Endothelial cell of umbilical vein (primary cell): ENCODE measurements around the gene FOXD2. TPM values are rescaled to one million over a fixed set of nuclear protein-coding genes. Genes with fewer than 3 reads are reported as not detected.

Experiments
- BruUV-seq: library from RNA; stranded (reverse); fragments of 400-500 nt; replicated peaks from 2 replicates; lab custom pipeline; 2021; lab: Mats Ljungman, UMichigan
- CTCF ChIA-PET: fragments of 300-600, 350-600 bp; sonication (Branson Sonifier 250); formaldehyde crosslinking; loops from one replicate; lab custom pipeline; 2021; ENCODE audit warnings: antibody characterized with exemption, inconsistent platforms; lab: Charles Lee
- POLR2A ChIA-PET: fragments of 300-600, 350-600 bp; sonication (Branson Sonifier 250); formaldehyde crosslinking; loops from one replicate; lab custom pipeline; 2021; ENCODE audit warnings: antibody characterized with exemption, inconsistent platforms; lab: Charles Lee
- DNase-seq: peaks from one replicate; pipeline ENCODE4 v3.0.0-alpha.2; 2011; ENCODE audit warnings: low read depth, low spot score
- FAIRE-seq: peaks from 2 replicates; lab custom pipeline; 2011; peaks lifted over from hg19 to GRCh38; lab: Jason Lieb, UNC
- H2AFZ ChIP-seq: 2 replicates; pipeline ENCODE4 v1.6.0; 2012; ENCODE audit warnings: low read depth, low read length, control low read depth, inconsistent platforms
- H3K27ac ChIP-seq: 2 replicates; pipeline ENCODE4 v1.5.1; 2011; ENCODE audit warnings: low read depth, mild to moderate bottlenecking, control low read depth, low read length, moderate library complexity; ENCODE audit not compliant: insufficient read depth
- H3K27me3 ChIP-seq, 2 experiments: 2 replicates each; pipeline versions ENCODE4 v1.6.0 to v1.6.1; 2011; ENCODE audit warnings: low read length in 2 of 2, mixed read lengths in 1 of 2; ENCODE audit not compliant: control insufficient read depth in 2 of 2, insufficient read depth in 2 of 2
- H3K36me3 ChIP-seq, 2 experiments: 2 replicates in 1 of 2; 3 replicates in 1 of 2; pipeline ENCODE4 v1.5.1; 2011; ENCODE audit warnings: low read length in 2 of 2, mild to moderate bottlenecking in 1 of 2, moderate library complexity in 1 of 2; ENCODE audit not compliant: control insufficient read depth in 2 of 2, insufficient read depth in 2 of 2; ENCODE audit errors: extremely low read depth in 1 of 2
- H3K4me1 ChIP-seq: 3 replicates; pipeline ENCODE4 v1.5.1; 2011; ENCODE audit warnings: mild to moderate bottlenecking, low read length; ENCODE audit not compliant: control insufficient read depth, insufficient read depth; ENCODE audit errors: extremely low read depth
- H3K4me2 ChIP-seq: 2 replicates; pipeline ENCODE4 v1.6.1; 2011; ENCODE audit warnings: low read length, control low read depth, mixed read lengths; ENCODE audit not compliant: insufficient read depth
- H3K4me3 ChIP-seq, 3 experiments: fragments of 200-600 bp in 1 of 3; sonication (generic), shearing (Covaris generic) in 1 of 3; replicated peaks in 1 of 3; 2 replicates each; pipeline ENCODE4 v1.5.1; 2011 to 2016; ENCODE audit warnings: control low read depth in 3 of 3, low read length in 3 of 3, mild to moderate bottlenecking in 2 of 3, inconsistent platforms in 1 of 3, low read depth in 1 of 3, moderate library complexity in 1 of 3; ENCODE audit not compliant: insufficient read depth in 1 of 3
- H3K79me2 ChIP-seq: 2 replicates; pipeline ENCODE4 v1.6.0; 2012; ENCODE audit warnings: low read length, inconsistent platforms; ENCODE audit not compliant: control insufficient read depth, insufficient read depth
- H3K9ac ChIP-seq: replicated peaks from 2 replicates; pipeline ENCODE3; 2011; ENCODE audit warnings: low read length, control low read depth; ENCODE audit not compliant: insufficient read depth; ENCODE audit errors: extremely low read depth
- H3K9me1 ChIP-seq: replicated peaks from 3 replicates; pipeline ENCODE4 v1.6.0; 2011; ENCODE audit warnings: mild to moderate bottlenecking, low read length; ENCODE audit not compliant: control insufficient read depth, insufficient read depth; ENCODE audit errors: extremely low read depth
- H3K9me3 ChIP-seq: replicated peaks from 2 replicates; pipeline ENCODE4 v1.5.1; 2012; ENCODE audit warnings: low read length, inconsistent platforms; ENCODE audit not compliant: control insufficient read depth, insufficient read depth
- H4K20me1 ChIP-seq: replicated peaks from 2 replicates; pipeline ENCODE3; 2011; ENCODE audit warnings: mild to moderate bottlenecking, low read length; ENCODE audit not compliant: control insufficient read depth, insufficient read depth; ENCODE audit errors: extremely low read depth
- CTCF ChIP-seq, 2 donors: IDR thresholded peaks; 1 replicate in 1 of 2; 2 replicates in 1 of 2; pipeline ENCODE4 v1.5.1; 2011; ENCODE audit warnings: low read length in 2 of 2, mild to moderate bottlenecking in 2 of 2, moderate library complexity in 2 of 2, control low read depth in 1 of 2, inconsistent platforms in 1 of 2, low read depth in 1 of 2; ENCODE audit not compliant: insufficient read depth in 1 of 2; ENCODE audit errors: extremely low read depth in 1 of 2
- EZH2 ChIP-seq: IDR thresholded peaks from 2 replicates; pipeline ENCODE4 v1.6.1; 2012; ENCODE audit warnings: borderline replicate concordance, low read depth, mild to moderate bottlenecking, moderate library complexity, low read length, inconsistent platforms; ENCODE audit not compliant: severe bottlenecking
- FOS ChIP-seq: IDR thresholded peaks from 2 replicates; pipeline ENCODE4 v1.6.1; 2011; ENCODE audit warnings: mild to moderate bottlenecking, low read length, moderate library complexity, borderline replicate concordance; ENCODE audit not compliant: insufficient read depth
- GATA2 ChIP-seq: IDR thresholded peaks from 2 replicates; pipeline ENCODE4 v1.7.0; 2011; ENCODE audit warnings: low read depth, mild to moderate bottlenecking, moderate library complexity, mixed read lengths, low read length; ENCODE audit not compliant: insufficient read length, insufficient read depth
- JUN ChIP-seq: IDR thresholded peaks from 2 replicates; pipeline ENCODE4 v1.6.1; 2011; ENCODE audit warnings: borderline replicate concordance, low read depth; ENCODE audit not compliant: insufficient read length, insufficient read depth
- MAX ChIP-seq: IDR thresholded peaks from 2 replicates; pipeline ENCODE4 v1.6.1; 2011; ENCODE audit not compliant: insufficient read depth, insufficient read length
- MYC ChIP-seq: IDR thresholded peaks from one replicate; pipeline ENCODE4 v1.6.1; 2011; ENCODE audit warnings: mild to moderate bottlenecking, low read depth, low read length
- POLR2A ChIP-seq: IDR thresholded peaks from 2 replicates; pipeline ENCODE4 v1.6.1; 2012; ENCODE audit warnings: low read depth, mild to moderate bottlenecking, control low read depth, low read length
- POLR2AphosphoS5 ChIP-seq: IDR thresholded peaks from 2 replicates; pipeline ENCODE4 v1.6.1; 2012; ENCODE audit warnings: low read depth, mild to moderate bottlenecking, control low read depth, low read length, moderate library complexity; ENCODE audit not compliant: insufficient read depth
- dilution Hi-C: fragments of 300-500 bp; cut with MboI; formaldehyde crosslinking; loops from one replicate; pipeline ENCODE4 v1.15.0; 2019; ENCODE audit warnings: low sequenced_read_pairs; ENCODE audit not compliant: extremely low pct_ligation_motif_present
- intact Hi-C: fragments of 100-400 bp; cut with micrococcal nuclease; formaldehyde crosslinking; loops from one replicate; pipeline ENCODE4 v1.10.0; 2022
- polyA plus RNA-seq, 4 experiments: library from polyadenylated mRNA; depleted of rRNA in 3 of 4; stranded (reverse) in 3 of 4; unstranded in 1 of 4; fragments of >200 nt; gene quantifications; 2 replicates each; pipeline versions ENCODE4 v1.2.1 to v1.2.3, GENCODE V29; 2011 to 2012; ENCODE audit warnings: missing spikeins in 1 of 4
- total RNA-seq: library from RNA; stranded (reverse); gene quantifications from 2 replicates; pipeline ENCODE4 v1.2.3, GENCODE V29; 2021

The FOXD2 gene
- total and polyA plus RNA-seq, 2 donors (not counting 3 experiments of a cell fraction or from before 2014, with no cell fraction given) = 0.01 to 0.09 TPM

- no peaks in the 10 kb centered on the region for H3K79me2 ChIP-seq
- no peak overlapping the region for H3K4me3 ChIP-seq
- dilution Hi-C loops = no loop called here
- peaks cover 8 to 20% of the 10 kb centered on the region in 2 experiments for H3K27me3 ChIP-seq
- BruUV-seq = no TSS peak
- no peak for DNase-seq
- intact Hi-C loops = no loop called here
- ChIA-PET CTCF (interaction anchor here (1.4 kb wide), 1 partner anchor 31 kb away, joined by 5 read pairs; the partner anchor contains the start of gene FOXD2), POLR2A (no interaction called here)
- no peak overlapping the region for H2AFZ ChIP-seq
- H3K9ac ChIP-seq = no peak overlapping the region
- H3K9me3 ChIP-seq = no peaks in the 10 kb centered on the region
- H3K9me1 ChIP-seq = no peaks in the 10 kb centered on the region
- FAIRE-seq = no peak
- TF ChIP-seq JUN = no peak
- no peak for TF ChIP-seq POLR2A
- no peak for TF ChIP-seq FOS
- no peak overlapping the region for H3K4me2 ChIP-seq
- H3K36me3 ChIP-seq = no peaks in the 10 kb centered on the region
- no peaks in the 10 kb centered on the region for H4K20me1 ChIP-seq
- H3K27ac ChIP-seq = no peak overlapping the region
- H3K4me1 ChIP-seq = no peaks in the 10 kb centered on the region
Measured at GRCh38 chr1:47406966-47407365, 30.9 kb upstream of the FOXD2 start.

- H3K4me2 ChIP-seq = no peak overlapping the region
- FAIRE-seq (no peak), DNase-seq (no peak)
- ChIA-PET CTCF (interaction anchor here (0.8 to 1.6 kb wide), 3 partner anchors 13 to 319 kb away, joined by 3 to 5 read pairs (median 5); partner anchors contain the start of gene FOXD2), POLR2A (no interaction called here)
- no peaks in the 10 kb centered on the region for H3K36me3 ChIP-seq
- H3K9me1 ChIP-seq = no peaks in the 10 kb centered on the region
- intact Hi-C loops = no loop called here
- dilution Hi-C loops = no loop called here
- no peak overlapping the region for H3K27ac ChIP-seq
- TF ChIP-seq EZH2 (no peak), JUN (no peak), POLR2A (no peak), GATA2 (no peak), CTCF (IDR thresholded peaks at IDR 0.05; ENCODE audit: extremely low read depth in 1 of 2, insufficient read depth in 1 of 2, low read depth in 1 of 2, low read length in 2 of 2) (no peak), FOS (no peak), POLR2AphosphoS5 (no peak), MAX (no peak), MYC (no peak)
- peaks cover 7 to 20% of the 10 kb centered on the region in 2 experiments for H3K27me3 ChIP-seq
- H3K9ac ChIP-seq = no peak overlapping the region
- BruUV-seq = no TSS peak
- H3K9me3 ChIP-seq = no peaks in the 10 kb centered on the region
- H3K4me3 ChIP-seq = no peak overlapping the region
- no peaks in the 10 kb centered on the region for H4K20me1 ChIP-seq
- no peaks in the 10 kb centered on the region for H3K4me1 ChIP-seq
- no peaks in the 10 kb centered on the region for H3K79me2 ChIP-seq
- no peak overlapping the region for H2AFZ ChIP-seq
Measured at GRCh38 chr1:47407481-47407880, 30.4 kb upstream of the FOXD2 start.
